ENCODE results near the gene ZGLP1. TPM values are rescaled to one million over a fixed set of nuclear protein-coding genes. Genes with fewer than 3 reads are reported as not detected.

Gene ZGLP1
- polyA plus RNA-seq, 1 donor (not counting 4 experiments of a cell fraction or from before 2014, with no cell fraction given), result 0.43 TPM

DNA sequence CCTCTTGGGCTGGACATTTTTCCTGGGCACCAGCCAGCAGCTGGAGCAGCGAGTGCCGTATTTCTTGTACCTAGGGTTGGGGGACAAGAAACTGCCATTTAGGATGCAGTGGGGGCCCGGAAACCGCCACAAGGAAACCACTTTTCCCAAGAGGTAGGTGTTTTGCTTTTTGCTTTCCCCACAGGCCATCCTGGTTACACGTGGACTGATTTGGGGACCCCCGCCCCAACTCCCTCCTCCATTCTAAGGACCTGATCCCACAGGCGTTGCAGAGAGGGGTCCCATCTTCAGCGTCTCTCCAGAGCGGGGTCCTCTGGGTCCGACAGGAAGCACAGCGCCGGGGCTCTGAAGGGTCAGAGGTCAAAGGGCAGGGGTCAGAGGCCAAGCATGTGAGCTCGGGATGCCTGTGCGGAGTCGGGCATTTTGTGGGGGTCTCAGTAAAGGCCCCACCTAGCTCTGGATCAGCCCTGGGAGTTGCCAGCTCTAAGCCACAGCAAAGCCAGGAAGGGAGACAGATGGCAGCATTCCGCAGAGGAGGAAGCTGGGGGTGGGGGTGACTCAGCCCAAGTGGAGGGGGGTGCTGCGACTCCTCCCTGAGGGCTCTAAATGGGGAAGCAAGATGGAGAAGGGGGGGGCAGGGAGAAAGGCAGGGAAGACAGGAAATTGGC, 4.3 kb downstream of the ZGLP1 start:
- Histone ChIP-seq H3K9ac (ENCODE audit: control insufficient read depth, extremely low read depth, insufficient read depth, low read length) (no peak overlapping the region), H3K4me1 (ENCODE audit: control insufficient read depth, extremely low read depth, insufficient read depth, low read length) (peaks cover 6% of the 10 kb centered on the region), H3K79me2 (ENCODE audit: control insufficient read depth, insufficient read depth, low read length) (no peaks in the 10 kb centered on the region), H3K27me3 (ENCODE audit: control insufficient read depth, extremely low read depth, insufficient read depth, low read length) (no peaks in the 10 kb centered on the region), H3K9me1 (ENCODE audit: control insufficient read depth, extremely low read depth, insufficient read depth, low read length) (no peaks in the 10 kb centered on the region), H3K4me2 (ENCODE audit: control insufficient read depth, extremely low read depth, insufficient read depth, low read depth, low read length) (no peak overlapping the region), H3K4me3 (ENCODE audit: control insufficient read depth in 2 of 3, extremely low read depth in 1 of 3, insufficient read depth in 2 of 3, low read depth in 1 of 3, low read length in 3 of 3) (no peak overlapping the region), H4K20me1 (ENCODE audit: control insufficient read depth, extremely low read depth, insufficient read depth, low read length) (no peaks in the 10 kb centered on the region), H3K27ac (ENCODE audit: control insufficient read depth, insufficient read depth, low read length) (no peak overlapping the region), H2AFZ (ENCODE audit: control insufficient read depth, low read length) (no peak overlapping the region), H3K36me3 (ENCODE audit: control insufficient read depth in 2 of 2, extremely low read depth in 1 of 2, insufficient read depth in 2 of 2, low read length in 2 of 2) (peaks cover 5 to 7% of the 10 kb centered on the region in 2 experiments), H3K9me3 (ENCODE audit: control insufficient read depth, low read depth, low read length) (no peaks in the 10 kb centered on the region)
- no peak for DNase-seq (ENCODE audit: low read depth, low spot score)
- FAIRE-seq, result no peak
- dilution Hi-C loops (cut with MboI; ENCODE audit: extremely low pct_ligation_motif_present, low sequenced_read_pairs), result no loop called here
- TF ChIP-seq CTCF (optimal IDR thresholded peaks at IDR 0.05 in 1 of 3, IDR thresholded peaks at IDR 0.05 in 1 of 3, conservative IDR thresholded peaks at IDR 0.05 in 1 of 3; ENCODE audit: extremely low read depth in 1 of 3, insufficient read depth in 2 of 3, low read length in 3 of 3) (no peak), EZH2 (IDR thresholded peaks at IDR 0.05; ENCODE audit: low read length) (no peak)

GRCh38 chr19:10299545-10300458, 9.8 kb downstream of the ZGLP1 start:
- H3K4me3 ChIP-seq (ENCODE audit: control insufficient read depth in 2 of 3, extremely low read depth in 1 of 3, insufficient read depth in 2 of 3, low read depth in 1 of 3, low read length in 3 of 3), result no peak overlapping the region
- H3K36me3 ChIP-seq (ENCODE audit: control insufficient read depth in 2 of 2, extremely low read depth in 1 of 2, insufficient read depth in 2 of 2, low read length in 2 of 2), result peaks cover 0 to 2% of the 10 kb centered on the region in 2 experiments
- TF ChIP-seq EZH2 (IDR thresholded peaks at IDR 0.05; ENCODE audit: low read length) (no peak), CTCF (optimal IDR thresholded peaks at IDR 0.05 in 1 of 3, IDR thresholded peaks at IDR 0.05 in 1 of 3, conservative IDR thresholded peaks at IDR 0.05 in 1 of 3; ENCODE audit: extremely low read depth in 1 of 3, insufficient read depth in 2 of 3, low read length in 3 of 3) (no peak)
- H3K4me1 ChIP-seq (ENCODE audit: control insufficient read depth, extremely low read depth, insufficient read depth, low read length), result peaks cover 6% of the 10 kb centered on the region
- H3K4me2 ChIP-seq (ENCODE audit: control insufficient read depth, extremely low read depth, insufficient read depth, low read depth, low read length), result no peak overlapping the region
- no peaks in the 10 kb centered on the region for H3K79me2 ChIP-seq (ENCODE audit: control insufficient read depth, insufficient read depth, low read length)
- H3K27me3 ChIP-seq (ENCODE audit: control insufficient read depth, extremely low read depth, insufficient read depth, low read length), result peaks cover 21% of the 10 kb centered on the region
- no peak overlapping the region for H2AFZ ChIP-seq (ENCODE audit: control insufficient read depth, low read length)
- no peak overlapping the region for H3K9ac ChIP-seq (ENCODE audit: control insufficient read depth, extremely low read depth, insufficient read depth, low read length)
- no peaks in the 10 kb centered on the region for H3K9me1 ChIP-seq (ENCODE audit: control insufficient read depth, extremely low read depth, insufficient read depth, low read length)
- no peaks in the 10 kb centered on the region for H3K9me3 ChIP-seq (ENCODE audit: control insufficient read depth, low read depth, low read length)
- FAIRE-seq, result no peak
- no peaks in the 10 kb centered on the region for H4K20me1 ChIP-seq (ENCODE audit: control insufficient read depth, extremely low read depth, insufficient read depth, low read length)
- H3K27ac ChIP-seq (ENCODE audit: control insufficient read depth, insufficient read depth, low read length), result no peak overlapping the region
- no peak for DNase-seq (ENCODE audit: low read depth, low spot score)
- dilution Hi-C loops (cut with MboI; ENCODE audit: extremely low pct_ligation_motif_present, low sequenced_read_pairs), result no loop called here
